GM19099 (cell line): ENCODE results near the gene ANKRD34A.

Source experiments
- POLR2A ChIP-seq: IDR thresholded peaks from 3 replicates; pipeline ENCODE4 v1.6.1; 2011; ENCODE audit warnings: low read depth; ENCODE audit not compliant: insufficient read length; ENCODE audit errors: extremely low read depth

ANKRD34A gene

GRCh38 chr1:145962157-145963102 is 1.9 kb downstream of the ANKRD34A start:
- TF ChIP-seq POLR2A, result no peak

GRCh38 chr1:145961425-145962156 is 2.8 kb downstream of the ANKRD34A start:
- no peak for TF ChIP-seq POLR2A

- no peak for TF ChIP-seq POLR2A
These were observed 3.3 kb downstream of the ANKRD34A start for GRCh38 chr1:145961109-145961424.

- peak; percentile 48 for TF ChIP-seq POLR2A
These were observed 3.8 kb downstream of the ANKRD34A start for GRCh38 chr1:145960468-145961108.

GRCh38 chr1:145959957-145960467 is 4.4 kb downstream of the ANKRD34A start:
- no peak for TF ChIP-seq POLR2A

- no peak for TF ChIP-seq POLR2A
These were observed 5.0 kb downstream of the ANKRD34A start for GRCh38 chr1:145959333-145959732.

GRCh38 chr1:145958734-145959133 is 5.6 kb downstream of the ANKRD34A start:
- no peak for TF ChIP-seq POLR2A

- TF ChIP-seq POLR2A, result peak; percentile 78
These were observed 6.7 kb downstream of the ANKRD34A start, which contains the start of gene LIX1L for GRCh38 chr1:145957443-145958319. TSS of gene LIX1L (minus strand) at chr1:145958017. CDS start at chr1:145957927, 90 bp downstream.

GRCh38 chr1:145956781-145957442 is 7.5 kb downstream of the ANKRD34A start:
- no peak for TF ChIP-seq POLR2A

- TF ChIP-seq POLR2A, result no peak
These were observed 8.0 kb downstream of the ANKRD34A start for GRCh38 chr1:145956361-145956760.

GRCh38 chr1:145955436-145955835 is 8.9 kb downstream of the ANKRD34A start:
- TF ChIP-seq POLR2A, result no peak

- TF ChIP-seq POLR2A, result no peak
These were observed 10.5 kb downstream of the ANKRD34A start for GRCh38 chr1:145953861-145954260.

GRCh38 chr1:145952903-145953302 is 11.5 kb downstream of the ANKRD34A start:
- no peak for TF ChIP-seq POLR2A

- no peak for TF ChIP-seq POLR2A
These were observed 12.8 kb downstream of the ANKRD34A start for GRCh38 chr1:145951526-145951925.
